ENCODE data around the gene ASB2.

GRCh38 chr14:93893661-93894261 is 82.6 kb downstream of the ASB2 start:
- no peak for TF ChIP-seq CTCF (IDR thresholded peaks at IDR 0.05; ENCODE audit: insufficient read depth, low read length)
- TF ChIP-seq REST (IDR thresholded peaks at IDR 0.05; ENCODE audit: insufficient replicate concordance, low read depth), result no peak
- TF ChIP-seq POLR2AphosphoS5 (IDR thresholded peaks at IDR 0.05; ENCODE audit: low read depth), result no peak

Measured in HL-60 (cell line).